Upper lobe of right lung (tissue), 1 donor: ENCODE data around the gene CFAP44. TPM values are rescaled to one million over a fixed set of nuclear protein-coding genes. Genes with fewer than 3 reads are reported as not detected.
"Not testable (repeated sequence)": the region's sequence is repeated elsewhere in the genome, so short reads cannot be mapped to it uniquely, and the experiment has no call there.

Experiments used
- ATAC-seq: fragments of 200-7000 bp; cut with Tn5 transposase; one replicate; pipeline ENCODE4 v1.9.1; 2020; ENCODE audit warnings: mild to moderate bottlenecking, moderate library complexity
- DNase-seq: peaks from one replicate; pipeline ENCODE4 v3.0.0-alpha.2; 2020
- H3K27ac ChIP-seq: fragments of 200-600 bp; one replicate; pipeline ENCODE4 v1.8.0; 2022
- H3K27me3 ChIP-seq: fragments of 200-600 bp; one replicate; pipeline ENCODE4 v1.8.0; 2022; ENCODE audit warnings: mild to moderate bottlenecking
- H3K36me3 ChIP-seq: fragments of 200-600 bp; one replicate; pipeline ENCODE4 v1.8.0; 2022
- H3K4me1 ChIP-seq: fragments of 200-600 bp; one replicate; pipeline ENCODE4 v1.8.0; 2022
- H3K4me3 ChIP-seq: fragments of 200-600 bp; one replicate; pipeline ENCODE4 v1.8.0; 2022; ENCODE audit warnings: mild to moderate bottlenecking
- H3K9me3 ChIP-seq: fragments of 200-600 bp; one replicate; pipeline ENCODE4 v1.8.0; 2022
- intact Hi-C: fragments of 100-400 bp; cut with DNase I; formaldehyde crosslinking; loops from one replicate; pipeline ENCODE4 v1.11.0; 2022
- long read RNA-seq: library from polyadenylated mRNA; unstranded; transcript quantifications from one replicate; pipeline ENCODE4 v2.0.0, GENCODE V29; 2021
- total RNA-seq: library from RNA; stranded (reverse); fragmentation: NEBNext Ultra II Directional; extraction: Animal tissue kit (Norgen Biotek cat#: 25700); gene quantifications from one replicate; pipeline ENCODE4 v1.2.1, GENCODE V29; 2021
- TF ChIP-seq, protein P1 (sequence below): fragments of 200-600 bp; IDR thresholded peaks from one replicate; pipeline ENCODE4 v1.8.0; 2022; ENCODE audit warnings: antibody characterized with exemption
- donor health status: DM: no; HTN: yes; CAD: no; lungs with severe emphysema.

Gene CFAP44
- total RNA-seq = 10.3 TPM
- long read RNA-seq, partial matches to known transcripts = 0 of 1 reads
- long read RNA-seq, other reads (novel, unspliced or antisense) = 1 of 1 reads

DNA sequence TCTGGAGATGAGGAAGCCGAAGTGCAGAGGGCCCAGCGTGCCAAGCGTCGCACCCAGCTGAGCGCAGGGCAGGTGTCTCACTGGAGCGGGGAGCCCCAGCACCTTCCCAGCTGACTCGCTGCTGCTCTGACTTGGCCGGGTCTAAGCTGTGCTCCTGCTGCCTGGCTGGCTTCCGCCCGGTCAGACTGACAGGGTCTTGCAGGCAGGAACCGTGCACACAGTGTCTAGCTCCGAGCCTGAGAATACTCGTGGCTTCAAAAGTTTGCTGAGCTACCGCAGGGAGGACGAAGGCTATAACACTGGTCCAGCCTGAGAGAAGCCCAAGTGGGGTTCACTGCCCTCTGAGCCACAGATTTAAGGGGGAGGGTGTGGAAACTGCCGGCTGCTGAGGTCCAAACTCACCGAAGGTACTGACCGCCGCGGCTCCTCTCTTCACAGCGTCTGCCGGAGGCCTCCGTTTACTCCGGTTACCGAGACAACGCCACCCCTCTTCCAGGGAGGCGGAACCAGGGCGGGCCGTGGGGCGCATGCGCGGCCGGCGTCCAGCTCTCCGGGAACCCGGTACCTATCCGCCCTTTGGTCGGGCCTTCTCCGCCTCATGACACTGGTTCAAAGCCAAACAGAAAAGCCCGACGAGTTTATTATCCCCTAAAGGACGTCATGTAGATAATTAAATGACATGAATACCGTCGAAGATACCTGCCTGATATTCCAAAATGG lies at the start of gene CFAP44:
Gene CFAP44 (minus strand): TSS at position 443 of the 720 bp plus-strand sequence. CDS start 7,829 bp downstream, outside the sequence.
- H3K4me3 ChIP-seq = peak within 1 kb of the TSS; percentile 34
- intact Hi-C loops = no loop called here
- H3K27ac ChIP-seq = no peak within 1 kb of the TSS
- H3K27me3 ChIP-seq = no peaks in the 10 kb centered on the region
- DNase-seq (peak; percentile 85), ATAC-seq (peak; percentile 90)
- TF ChIP-seq, protein P1, sequence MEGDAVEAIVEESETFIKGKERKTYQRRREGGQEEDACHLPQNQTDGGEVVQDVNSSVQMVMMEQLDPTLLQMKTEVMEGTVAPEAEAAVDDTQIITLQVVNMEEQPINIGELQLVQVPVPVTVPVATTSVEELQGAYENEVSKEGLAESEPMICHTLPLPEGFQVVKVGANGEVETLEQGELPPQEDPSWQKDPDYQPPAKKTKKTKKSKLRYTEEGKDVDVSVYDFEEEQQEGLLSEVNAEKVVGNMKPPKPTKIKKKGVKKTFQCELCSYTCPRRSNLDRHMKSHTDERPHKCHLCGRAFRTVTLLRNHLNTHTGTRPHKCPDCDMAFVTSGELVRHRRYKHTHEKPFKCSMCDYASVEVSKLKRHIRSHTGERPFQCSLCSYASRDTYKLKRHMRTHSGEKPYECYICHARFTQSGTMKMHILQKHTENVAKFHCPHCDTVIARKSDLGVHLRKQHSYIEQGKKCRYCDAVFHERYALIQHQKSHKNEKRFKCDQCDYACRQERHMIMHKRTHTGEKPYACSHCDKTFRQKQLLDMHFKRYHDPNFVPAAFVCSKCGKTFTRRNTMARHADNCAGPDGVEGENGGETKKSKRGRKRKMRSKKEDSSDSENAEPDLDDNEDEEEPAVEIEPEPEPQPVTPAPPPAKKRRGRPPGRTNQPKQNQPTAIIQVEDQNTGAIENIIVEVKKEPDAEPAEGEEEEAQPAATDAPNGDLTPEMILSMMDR = no peak
- H3K9me3 ChIP-seq = no peaks in the 10 kb centered on the region
- H3K36me3 ChIP-seq = peaks cover 3% of the 10 kb centered on the region
- H3K4me1 ChIP-seq = no peaks in the 10 kb centered on the region

GRCh38 chr3:113485161-113485609 lies 43.9 kb upstream of the CFAP44 start:
- ATAC-seq (peak; percentile 75), DNase-seq (peak; percentile 77)
- TF ChIP-seq, protein P1 = no peak
- Histone ChIP-seq H3K27me3 (no peaks in the 10 kb centered on the region), H3K9me3 (no peaks in the 10 kb centered on the region), H3K4me1 (no peaks in the 10 kb centered on the region), H3K4me3 (no peak overlapping the region), H3K36me3 (no peaks in the 10 kb centered on the region), H3K27ac (peak overlapping the region; percentile 11)
- intact Hi-C loops = no loop called here

DNA sequence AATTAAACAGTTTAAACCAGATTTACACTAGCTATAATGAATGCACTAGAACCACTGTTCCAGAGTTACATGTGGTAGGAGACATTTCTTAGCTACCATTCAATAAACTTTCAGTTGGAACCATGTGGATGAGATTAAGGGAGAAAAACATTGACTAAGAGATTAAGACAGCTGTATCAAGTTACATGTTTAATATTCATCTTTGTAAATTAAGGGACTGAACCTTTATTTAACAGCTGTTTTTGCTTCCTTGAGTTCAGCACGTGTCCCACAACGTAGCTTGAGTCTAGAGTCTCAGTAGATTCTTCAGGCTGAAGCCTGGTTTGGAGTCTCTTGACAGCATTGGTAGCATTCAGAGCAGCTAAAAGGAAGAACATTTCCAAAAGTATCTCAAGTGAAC lies 27.2 kb upstream of the CFAP44 start:
- intact Hi-C loops = no loop called here
- ATAC-seq (no peak), DNase-seq (no peak)
- Histone ChIP-seq H3K27me3 (no peaks in the 10 kb centered on the region), H3K9me3 (no peaks in the 10 kb centered on the region), H3K36me3 (peaks cover 31% of the 10 kb centered on the region), H3K27ac (no peak overlapping the region), H3K4me1 (no peaks in the 10 kb centered on the region), H3K4me3 (no peak overlapping the region)
- TF ChIP-seq, protein P1 = no peak

- no peak for DNase-seq
- Histone ChIP-seq H3K36me3 (peaks cover 42% of the 10 kb centered on the region), H3K4me1 (no peaks in the 10 kb centered on the region), H3K9me3 (no peaks in the 10 kb centered on the region), H3K27me3 (no peaks in the 10 kb centered on the region), H3K27ac (no peak overlapping the region), H3K4me3 (no peak overlapping the region)
- no peak for ATAC-seq
- intact Hi-C loops = no loop called here
- TF ChIP-seq, protein P1 = no peak
Observed at GRCh38 chr3:113461488-113461887, 20.2 kb upstream of the CFAP44 start.

- ATAC-seq, H3K9me3 ChIP-seq, H3K27me3 ChIP-seq, H3K4me3 ChIP-seq, H3K27ac ChIP-seq, DNase-seq, intact Hi-C loops, H3K4me1 ChIP-seq: not testable (repeated sequence)
- peaks cover 25% of the 10 kb centered on the region for H3K36me3 ChIP-seq
Observed at GRCh38 chr3:113458554-113458953, 17.3 kb upstream of the CFAP44 start.

GRCh38 chr3:113455446-113455845 lies 14.2 kb upstream of the CFAP44 start:
- peaks cover 34% of the 10 kb centered on the region for H3K36me3 ChIP-seq
- H3K9me3 ChIP-seq = no peaks in the 10 kb centered on the region
- TF ChIP-seq, protein P1 = no peak
- H3K4me1 ChIP-seq = no peaks in the 10 kb centered on the region
- no peaks in the 10 kb centered on the region for H3K27me3 ChIP-seq
- intact Hi-C loops = no loop called here
- ATAC-seq (no peak), DNase-seq (no peak)
- H3K4me3 ChIP-seq = no peak overlapping the region
- no peak overlapping the region for H3K27ac ChIP-seq
